ENCODE results near the gene OPN1MW. TPM values are rescaled to one million over a fixed set of nuclear protein-coding genes. Genes with fewer than 3 reads are reported as not detected.
A peak's percentile ranks its signal among the peaks of the same experiment; 100 is the strongest.
"Not testable (repeated sequence)": the region's sequence is repeated elsewhere in the genome, so short reads cannot be mapped to it uniquely, and the experiment has no call there.

The OPN1MW gene
- total RNA-seq, 2 experiments from 2014 or later, result not detected

DNA sequence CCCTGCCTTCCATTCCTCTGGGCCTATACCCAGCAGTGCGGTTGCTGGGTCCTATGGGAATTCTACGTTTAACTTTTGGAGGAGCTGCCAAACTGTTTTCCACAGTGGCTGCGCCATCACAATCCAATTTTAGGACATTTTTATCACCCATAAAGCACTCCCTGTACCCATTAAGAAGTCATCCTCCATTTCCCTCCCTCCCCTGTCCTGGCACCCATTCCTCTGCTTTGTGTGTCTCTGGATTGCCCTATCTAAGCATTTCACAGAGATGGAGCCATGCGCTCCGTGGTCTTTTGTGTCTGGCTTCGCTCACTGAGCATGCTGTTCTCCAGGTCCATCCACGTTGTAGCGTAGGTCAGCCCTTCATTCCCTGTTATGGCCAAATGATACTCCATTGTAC, 40.0 kb upstream of the OPN1MW start:
- H3K4me3 Mint-ChIP-seq, result no peak overlapping the region
- no peaks in the 10 kb centered on the region for H3K4me1 Mint-ChIP-seq (ENCODE audit: low read depth)
- DNase-seq (no peak), ATAC-seq (ENCODE audit: poor library complexity) (no peak)
- H3K27me3 Mint-ChIP-seq, result no peaks in the 10 kb centered on the region
- Histone ChIP-seq H3K27me3 (ENCODE audit: control insufficient read depth in 1 of 2, insufficient read depth in 2 of 2, low read length in 2 of 2) (no peaks in the 10 kb centered on the region), H3K4me3 (ENCODE audit: low read length) (no peak overlapping the region), H3K9me3 (ENCODE audit: control insufficient read depth in 1 of 2, insufficient read depth in 1 of 2, low read length in 2 of 2) (no peaks in the 10 kb centered on the region), H3K4me1 (ENCODE audit: insufficient read depth, low read length) (peaks cover 12% of the 10 kb centered on the region), H3K27ac (ENCODE audit: low read depth in 1 of 2, low read length in 2 of 2) (no peak overlapping the region), H3K36me3 (ENCODE audit: insufficient read depth, low read length) (no peaks in the 10 kb centered on the region)
- POLR2A ChIA-PET, result no interaction called here
- CTCF ChIA-PET, result no interaction called here
- no peaks in the 10 kb centered on the region for H3K9me3 Mint-ChIP-seq
- intact Hi-C loops (cut with DNase I, micrococcal nuclease), result no loop called here
- H3K27ac Mint-ChIP-seq, result no peak overlapping the region
- H3K36me3 Mint-ChIP-seq (ENCODE audit: low read depth), result no peaks in the 10 kb centered on the region
- no peak for TF ChIP-seq CTCF (IDR thresholded peaks at IDR 0.05)

DNA sequence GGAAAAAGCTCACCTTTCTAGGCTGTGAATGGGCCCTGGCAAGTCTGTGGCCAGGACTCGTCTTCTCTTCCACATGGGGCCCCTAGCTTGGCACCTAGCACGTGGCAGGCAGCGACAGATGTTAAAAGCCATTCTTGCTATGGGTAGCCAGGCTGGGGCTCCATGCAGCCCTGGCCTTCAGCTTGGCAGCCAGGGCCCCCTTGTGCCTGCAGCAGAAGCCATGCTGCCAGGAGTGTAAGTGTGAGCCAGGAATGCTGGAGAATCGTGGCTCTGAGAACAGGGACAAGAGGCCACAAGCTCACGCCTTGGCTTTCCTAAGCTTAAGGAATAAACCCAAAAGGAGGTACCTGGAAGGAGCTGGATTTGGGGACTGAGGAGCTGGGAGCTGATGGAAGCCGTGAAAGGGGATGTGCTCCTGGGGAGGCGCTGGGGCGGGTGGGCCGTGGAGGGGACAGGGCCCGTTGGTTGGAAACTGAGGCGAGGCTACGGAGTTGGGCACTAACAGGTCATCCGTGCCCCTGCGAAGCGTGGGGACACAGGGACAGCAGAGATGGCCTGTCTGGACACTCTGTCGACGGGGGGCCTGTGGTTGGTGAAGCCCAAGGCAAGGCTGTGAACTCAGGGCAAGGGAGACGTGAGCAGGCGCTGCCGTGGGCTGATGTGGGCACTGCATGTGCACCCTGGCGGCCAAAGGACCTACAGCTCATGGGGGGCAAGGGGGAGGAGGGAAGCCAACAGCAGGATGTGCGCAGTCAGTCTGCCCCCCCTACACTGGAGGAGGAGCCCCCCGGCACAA, 39.2 kb upstream of the OPN1MW start:
- POLR2A ChIA-PET, result no interaction called here
- Mint-ChIP-seq H3K4me3 (no peak overlapping the region), H3K4me1 (ENCODE audit: low read depth) (no peaks in the 10 kb centered on the region), H3K27me3 (no peaks in the 10 kb centered on the region), H3K27ac (no peak overlapping the region), H3K36me3 (ENCODE audit: low read depth) (no peaks in the 10 kb centered on the region), H3K9me3 (no peaks in the 10 kb centered on the region)
- Histone ChIP-seq H3K27me3 (ENCODE audit: control insufficient read depth in 1 of 2, insufficient read depth in 2 of 2, low read length in 2 of 2) (no peaks in the 10 kb centered on the region), H3K9me3 (ENCODE audit: control insufficient read depth in 1 of 2, insufficient read depth in 1 of 2, low read length in 2 of 2) (no peaks in the 10 kb centered on the region), H3K36me3 (ENCODE audit: insufficient read depth, low read length) (no peaks in the 10 kb centered on the region), H3K27ac (ENCODE audit: low read depth in 1 of 2, low read length in 2 of 2) (no peak overlapping the region), H3K4me3 (ENCODE audit: low read length) (no peak overlapping the region), H3K4me1 (ENCODE audit: insufficient read depth, low read length) (peaks cover 8% of the 10 kb centered on the region)
- peak in 1 of 14 experiments; percentile 1 for DNase-seq
- intact Hi-C loops (cut with DNase I, micrococcal nuclease), result no loop called here
- TF ChIP-seq CTCF (IDR thresholded peaks at IDR 0.05), result no peak
- CTCF ChIA-PET, result no interaction called here
- no peak for ATAC-seq (ENCODE audit: poor library complexity)

DNA sequence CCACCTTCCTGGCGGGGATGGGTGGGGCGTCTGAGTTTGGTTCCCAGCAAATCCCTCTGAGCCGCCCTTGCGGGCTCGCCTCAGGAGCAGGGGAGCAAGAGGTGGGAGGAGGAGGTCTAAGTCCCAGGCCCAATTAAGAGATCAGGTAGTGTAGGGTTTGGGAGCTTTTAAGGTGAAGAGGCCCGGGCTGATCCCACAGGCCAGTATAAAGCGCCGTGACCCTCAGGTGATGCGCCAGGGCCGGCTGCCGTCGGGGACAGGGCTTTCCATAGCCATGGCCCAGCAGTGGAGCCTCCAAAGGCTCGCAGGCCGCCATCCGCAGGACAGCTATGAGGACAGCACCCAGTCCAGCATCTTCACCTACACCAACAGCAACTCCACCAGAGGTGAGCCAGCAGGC, 38.4 kb upstream of the OPN1MW start, which contains the start of gene OPN1LW:
TSS of gene OPN1LW (plus strand) at position 234 of the 400 bp plus-strand sequence. CDS start at position 275, 41 bp downstream.
- DNase-seq; H3K27me3 ChIP-seq (ENCODE audit: control insufficient read depth in 1 of 2, insufficient read depth in 2 of 2, low read length in 2 of 2); H3K4me1 Mint-ChIP-seq (ENCODE audit: low read depth); H3K36me3 Mint-ChIP-seq (ENCODE audit: low read depth); CTCF ChIA-PET; ATAC-seq (ENCODE audit: poor library complexity); H3K27ac Mint-ChIP-seq; H3K27ac ChIP-seq (ENCODE audit: low read depth in 1 of 2, low read length in 2 of 2); H3K4me3 ChIP-seq (ENCODE audit: low read length); H3K27me3 Mint-ChIP-seq; POLR2A ChIA-PET; H3K9me3 ChIP-seq (ENCODE audit: control insufficient read depth in 1 of 2, insufficient read depth in 1 of 2, low read length in 2 of 2); H3K4me3 Mint-ChIP-seq; H3K9me3 Mint-ChIP-seq; intact Hi-C loops (cut with DNase I, micrococcal nuclease); H3K36me3 ChIP-seq (ENCODE audit: insufficient read depth, low read length); H3K4me1 ChIP-seq (ENCODE audit: insufficient read depth, low read length): not testable (repeated sequence)

DNA sequence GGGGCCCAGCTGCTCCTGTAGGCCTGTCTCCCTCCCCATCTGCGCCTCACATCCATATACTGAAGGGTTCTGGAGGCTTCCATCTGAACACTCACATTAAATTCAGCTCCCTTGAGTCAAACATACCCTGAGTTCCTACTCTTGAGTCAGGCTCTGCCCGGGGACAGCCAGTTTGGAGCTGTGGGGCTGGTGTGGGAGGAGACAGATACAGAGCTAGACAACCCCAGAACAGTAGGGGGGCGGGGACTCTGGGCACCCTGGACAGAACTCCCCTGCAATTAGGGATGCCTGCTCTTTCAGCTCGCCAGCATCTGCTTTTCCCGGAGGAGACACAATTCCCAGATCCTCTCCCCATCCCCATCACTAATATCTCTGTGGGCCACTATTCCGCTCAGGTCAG, 31.4 kb upstream of the OPN1MW start:
- H3K36me3 Mint-ChIP-seq (ENCODE audit: low read depth); POLR2A ChIA-PET; H3K9me3 ChIP-seq (ENCODE audit: control insufficient read depth in 1 of 2, insufficient read depth in 1 of 2, low read length in 2 of 2); ATAC-seq (ENCODE audit: poor library complexity); H3K4me3 Mint-ChIP-seq; H3K4me1 ChIP-seq (ENCODE audit: insufficient read depth, low read length); H3K4me3 ChIP-seq (ENCODE audit: low read length); H3K9me3 Mint-ChIP-seq; H3K27me3 ChIP-seq (ENCODE audit: control insufficient read depth in 1 of 2, insufficient read depth in 2 of 2, low read length in 2 of 2); CTCF ChIA-PET; H3K27ac Mint-ChIP-seq; intact Hi-C loops (cut with DNase I, micrococcal nuclease); DNase-seq; H3K27ac ChIP-seq (ENCODE audit: low read depth in 1 of 2, low read length in 2 of 2); H3K27me3 Mint-ChIP-seq; H3K36me3 ChIP-seq (ENCODE audit: insufficient read depth, low read length); H3K4me1 Mint-ChIP-seq (ENCODE audit: low read depth): not testable (repeated sequence)

DNA sequence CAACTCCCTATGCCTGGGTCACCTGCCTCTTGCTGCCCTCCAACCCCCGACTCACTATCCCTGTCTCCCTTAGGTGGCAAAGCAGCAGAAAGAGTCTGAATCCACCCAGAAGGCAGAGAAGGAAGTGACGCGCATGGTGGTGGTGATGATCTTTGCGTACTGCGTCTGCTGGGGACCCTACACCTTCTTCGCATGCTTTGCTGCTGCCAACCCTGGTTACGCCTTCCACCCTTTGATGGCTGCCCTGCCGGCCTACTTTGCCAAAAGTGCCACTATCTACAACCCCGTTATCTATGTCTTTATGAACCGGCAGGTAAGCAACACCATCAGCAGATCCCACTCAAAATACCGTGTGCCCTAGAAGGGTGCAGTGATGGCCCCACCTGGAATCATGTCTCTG, 26.2 kb upstream of the OPN1MW start:
- H3K27ac Mint-ChIP-seq; H3K9me3 Mint-ChIP-seq; H3K4me1 ChIP-seq (ENCODE audit: insufficient read depth, low read length); POLR2A ChIA-PET; CTCF ChIA-PET; H3K36me3 Mint-ChIP-seq (ENCODE audit: low read depth); DNase-seq; H3K4me3 ChIP-seq (ENCODE audit: low read length); intact Hi-C loops (cut with DNase I, micrococcal nuclease); H3K27me3 ChIP-seq (ENCODE audit: control insufficient read depth in 1 of 2, insufficient read depth in 2 of 2, low read length in 2 of 2); H3K27ac ChIP-seq (ENCODE audit: low read depth in 1 of 2, low read length in 2 of 2); H3K36me3 ChIP-seq (ENCODE audit: insufficient read depth, low read length); H3K4me3 Mint-ChIP-seq; H3K27me3 Mint-ChIP-seq; H3K4me1 Mint-ChIP-seq (ENCODE audit: low read depth); H3K9me3 ChIP-seq (ENCODE audit: control insufficient read depth in 1 of 2, insufficient read depth in 1 of 2, low read length in 2 of 2); ATAC-seq (ENCODE audit: poor library complexity): not testable (repeated sequence)

DNA sequence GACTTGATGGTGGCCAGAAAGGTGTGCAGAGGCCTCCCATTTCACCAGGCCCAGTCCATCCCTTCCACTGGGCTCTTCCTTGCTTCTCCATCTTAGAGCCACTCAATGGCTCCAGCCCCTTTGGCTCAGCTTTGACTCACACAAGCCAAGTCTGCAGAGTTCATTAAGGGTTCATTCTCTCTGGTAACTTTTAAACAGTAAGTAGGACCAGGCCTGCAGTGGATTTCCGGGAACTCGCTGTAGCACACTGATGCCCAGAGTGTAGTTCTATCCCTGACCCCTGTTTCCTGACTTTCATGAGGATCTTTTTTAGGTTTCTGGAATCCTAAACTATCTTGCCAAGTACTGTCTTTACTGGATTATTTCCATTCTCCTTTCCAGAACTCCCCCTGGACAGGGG, 25.2 kb upstream of the OPN1MW start:
- H3K4me3 ChIP-seq (ENCODE audit: low read length); H3K27me3 Mint-ChIP-seq; H3K27ac Mint-ChIP-seq; CTCF ChIA-PET; H3K36me3 Mint-ChIP-seq (ENCODE audit: low read depth); intact Hi-C loops (cut with DNase I, micrococcal nuclease); H3K27me3 ChIP-seq (ENCODE audit: control insufficient read depth in 1 of 2, insufficient read depth in 2 of 2, low read length in 2 of 2); H3K27ac ChIP-seq (ENCODE audit: low read depth in 1 of 2, low read length in 2 of 2); H3K4me1 ChIP-seq (ENCODE audit: insufficient read depth, low read length); H3K9me3 Mint-ChIP-seq; H3K36me3 ChIP-seq (ENCODE audit: insufficient read depth, low read length); H3K9me3 ChIP-seq (ENCODE audit: control insufficient read depth in 1 of 2, insufficient read depth in 1 of 2, low read length in 2 of 2); ATAC-seq (ENCODE audit: poor library complexity); H3K4me3 Mint-ChIP-seq; DNase-seq; H3K4me1 Mint-ChIP-seq (ENCODE audit: low read depth); POLR2A ChIA-PET: not testable (repeated sequence)

Measured in CD4-positive, alpha-beta T cell (primary cell).